HepG2 (cell line): ENCODE measurements around the gene ZNF175. TPM values are rescaled to one million over a fixed set of nuclear protein-coding genes. Genes with fewer than 3 reads are reported as not detected.

ENCODE experiments used
- AHR ChIP-seq: IDR thresholded peaks from 2 replicates; pipeline ENCODE4 v1.6.1; 2018; ENCODE audit warnings: missing genetic modification reagents, missing compliant biosample characterization
- ATF5 ChIP-seq: sonication (generic); formaldehyde crosslinking; IDR thresholded peaks from 2 replicates; pipeline ENCODE4 v1.4.0; 2020; ENCODE audit warnings: mild to moderate bottlenecking, low read depth, missing genetic modification reagents
- CC2D1A ChIP-seq: sonication (generic); formaldehyde crosslinking; IDR thresholded peaks from 2 replicates; pipeline ENCODE4 v1.8.1; 2023; ENCODE audit warnings: mild to moderate bottlenecking, missing genetic modification reagents
- DBP ChIP-seq: sonication (generic); formaldehyde crosslinking; IDR thresholded peaks from 2 replicates; pipeline ENCODE4 v1.4.0; 2020; ENCODE audit warnings: missing genetic modification reagents; ENCODE audit errors: not compliant biosample characterization
- DZIP1 ChIP-seq: sonication (generic); formaldehyde crosslinking; IDR thresholded peaks from 2 replicates; pipeline ENCODE4 v1.5.0; 2020; ENCODE audit warnings: mild to moderate bottlenecking, missing genetic modification reagents
- EP300 ChIP-seq, 3 experiments: sonication (generic) in 1 of 3; formaldehyde crosslinking in 1 of 3; IDR thresholded peaks; 2 replicates each; pipeline versions ENCODE4 v1.5.1 to v1.6.1; 2011 to 2020; ENCODE audit warnings: low read depth in 2 of 3, low read length in 2 of 3, borderline replicate concordance in 1 of 3, improper control_type of control experiment in 1 of 3, mild to moderate bottlenecking in 1 of 3, missing genetic modification reagents in 1 of 3, moderate library complexity in 1 of 3
- MYPOP ChIP-seq: sonication (generic); formaldehyde crosslinking; IDR thresholded peaks from 2 replicates; pipeline ENCODE4 v1.8.1; 2023; ENCODE audit warnings: mild to moderate bottlenecking, moderate library complexity, missing genetic modification reagents
- RERE ChIP-seq: IDR thresholded peaks from 2 replicates; pipeline ENCODE4 v1.6.1; 2016; ENCODE audit warnings: low read depth, missing genetic modification reagents, missing compliant biosample characterization
- THAP11 ChIP-seq: IDR thresholded peaks from 2 replicates; pipeline ENCODE4 v1.6.1; 2016; ENCODE audit warnings: missing biosample characterization, missing genetic modification reagents
- ZNF230 ChIP-seq: sonication (generic); formaldehyde crosslinking; IDR thresholded peaks from 2 replicates; pipeline ENCODE4 v1.4.0; 2020; ENCODE audit warnings: mild to moderate bottlenecking, missing genetic modification reagents
- ZNF275 ChIP-seq: sonication (generic); formaldehyde crosslinking; IDR thresholded peaks from 2 replicates; pipeline ENCODE4 v1.8.0; 2022; ENCODE audit warnings: missing genetic modification reagents, mild to moderate bottlenecking, inconsistent platforms, borderline replicate concordance
- ZNF331 ChIP-seq: sonication (generic); formaldehyde crosslinking; IDR thresholded peaks from 2 replicates; pipeline ENCODE4 v1.4.0; 2020; ENCODE audit warnings: missing genetic modification reagents
- ZNF615 ChIP-seq: sonication (generic); formaldehyde crosslinking; IDR thresholded peaks from 2 replicates; pipeline ENCODE4 v1.5.0; 2020; ENCODE audit warnings: mild to moderate bottlenecking, missing genetic modification reagents, borderline replicate concordance
- ZNF7 ChIP-seq: IDR thresholded peaks from 2 replicates; pipeline ENCODE4 v1.6.1; 2016; ENCODE audit warnings: missing biosample characterization, missing genetic modification reagents
- ZNF788 ChIP-seq: sonication (generic); formaldehyde crosslinking; IDR thresholded peaks from 2 replicates; pipeline ENCODE4 v1.5.0; 2020; ENCODE audit warnings: mild to moderate bottlenecking, missing genetic modification reagents, borderline replicate concordance
- polyA plus RNA-seq, 8 experiments: library from polyadenylated mRNA; depleted of rRNA in 3 of 8; stranded (reverse) in 7 of 8; unstranded in 1 of 8; fragments of >200 nt; fragmentation: Illumina TruSeq in 4 of 8; extraction: Trizol in 4 of 8; gene quantifications; 2 replicates each; pipeline versions ENCODE4 v1.2.1 to v1.2.3, GENCODE V29; 2011 to 2016; ENCODE audit warnings: low read depth in 4 of 8, missing spikeins in 1 of 8, mixed read lengths in 1 of 8; ENCODE audit not compliant: insufficient read depth in 1 of 8
- total RNA-seq, 5 experiments: library from RNA; depleted of rRNA; stranded (reverse); fragments of >200 nt; fragmentation: Illumina TruSeq; extraction: Trizol; gene quantifications; 2 replicates each; pipeline ENCODE4 v1.2.3, GENCODE V29; 2016; ENCODE audit warnings: low read depth in 1 of 5

The ZNF175 gene
- total and polyA plus RNA-seq, 2 of the 13 experiments (the other 11 are each of a cell fraction or from before 2014, with no cell fraction given): 1.2 to 1.5 TPM

- peak; percentile 83; the same call in 1 of the 2 replicates for TF ChIP-seq ZNF788 (CRISPR knock-in tag)
- TF ChIP-seq THAP11: peak; percentile 78
- no peak for TF ChIP-seq EP300 (IDR thresholded peaks at IDR 0.05; ENCODE audit: low read depth in 2 of 2, low read length in 2 of 2)
- TF ChIP-seq EP300 (CRISPR knock-in tag; IDR thresholded peaks at IDR 0.05; ENCODE audit: borderline replicate concordance): peak; percentile 15; the same call in 1 of the 2 replicates
- TF ChIP-seq RERE (CRISPR knock-in tag): peak; percentile 48; the same call in 1 of the 2 replicates
- TF ChIP-seq AHR (CRISPR knock-in tag): peak; percentile 94; the same call in 1 of the 2 replicates
- 0 out of 2 replicates have a peak, but pooled peaks have one; percentile 61 for TF ChIP-seq ZNF230 (CRISPR knock-in tag)
- no peak for TF ChIP-seq CC2D1A
- peak; percentile 97 for TF ChIP-seq ZNF331 (CRISPR knock-in tag)
- TF ChIP-seq ATF5: peak; percentile 70; the same call in 1 of the 2 replicates
- TF ChIP-seq MYPOP (CRISPR knock-in tag): 0 out of 2 replicates have a peak, but pooled peaks have one; percentile 72
- TF ChIP-seq ZNF275 (CRISPR knock-in tag): 0 out of 2 replicates have a peak, but pooled peaks have one; percentile 63
- TF ChIP-seq DBP (CRISPR knock-in tag): no peak
- TF ChIP-seq ZNF7 (CRISPR knock-in tag): peak; percentile 54; the same call in 1 of the 2 replicates
- 0 out of 2 replicates have a peak, but pooled peaks have one; percentile 73 for TF ChIP-seq ZNF615 (CRISPR knock-in tag)
- TF ChIP-seq DZIP1 (CRISPR knock-in tag): peak; percentile 72; the same call in 1 of the 2 replicates
These were observed 37.0 kb downstream of the ZNF175 start (continued) for GRCh38 chr19:51607920-51608562.
